Sigmoid colon (tissue), 7 donors: Measurements from ENCODE around the gene JUND. TPM values are rescaled to one million over a fixed set of nuclear protein-coding genes. Genes with fewer than 3 reads are reported as not detected.
A peak's percentile ranks its signal among the peaks of the same experiment; 100 is the strongest.

Experiments used
- DNase-seq: peaks from one replicate; pipeline ENCODE4 v3.0.0-alpha.2; 2019
- H3K27ac ChIP-seq, 4 donors: fragments of 200-600 bp; sonication (generic); one replicate each; pipeline ENCODE4 v1.5.1; 2016 to 2019; ENCODE audit warnings: mild to moderate bottlenecking in 1 of 4
- H3K27me3 ChIP-seq, 3 donors: fragments of 200-600 bp; sonication (generic); one replicate each; pipeline ENCODE4 v1.5.1; 2019; ENCODE audit warnings: mild to moderate bottlenecking in 1 of 3
- H3K36me3 ChIP-seq, 4 donors: fragments of 200-600 bp; sonication (generic); one replicate each; pipeline ENCODE4 v1.5.1; 2016 to 2019
- H3K4me1 ChIP-seq, 4 donors: fragments of 200-600 bp; sonication (generic); one replicate each; pipeline ENCODE4 v1.5.1; 2017 to 2019
- H3K4me3 ChIP-seq, 4 donors: fragments of 200-600 bp; sonication (generic); one replicate each; pipeline ENCODE4 v1.5.1; 2017 to 2019; ENCODE audit warnings: mild to moderate bottlenecking in 2 of 4, moderate library complexity in 1 of 4
- H3K9me3 ChIP-seq, 4 donors: fragments of 200-600 bp in 3 of 4; sonication (generic) in 3 of 4; one replicate each; pipeline versions ENCODE4 v1.5.1 to v1.6.1; 2013 to 2019
- EP300 ChIP-seq, 4 donors: sonication (generic); formaldehyde crosslinking; IDR thresholded peaks; one replicate each; pipeline ENCODE4 v1.6.1; 2017; ENCODE audit warnings: antibody characterized with exemption in 4 of 4
- POLR2A ChIP-seq, 2 donors: fragments of 450-650 bp; IDR thresholded peaks; one replicate each; pipeline ENCODE4 v1.6.1; 2016; ENCODE audit warnings: antibody characterized with exemption in 2 of 2, mild to moderate bottlenecking in 2 of 2, moderate library complexity in 2 of 2
- POLR2AphosphoS5 ChIP-seq, 4 donors: sonication (generic); formaldehyde crosslinking; IDR thresholded peaks; one replicate each; pipeline ENCODE4 v1.6.1; 2017; ENCODE audit warnings: antibody characterized with exemption in 4 of 4
- WGBS, 2 donors: extraction: QIAGEN DNeasy Blood & Tissue Kit; methylation state at CpG; one replicate each; pipeline ENCODE4 v1.1.7; 2013; 5-methylcytosine and 5-hydroxymethylcytosine counted together
- intact Hi-C: fragments of 100-400 bp; cut with DNase I; formaldehyde crosslinking; loops from one replicate; pipeline ENCODE4 v1.15.1; 2023
- polyA plus RNA-seq, 3 donors: library from polyadenylated mRNA; stranded (reverse); fragments of 200-250 nt; gene quantifications; one replicate each; pipeline ENCODE4 v1.2.3, GENCODE V29; 2013
- total RNA-seq, 4 donors: library from RNA; depleted of rRNA; stranded (reverse); fragments of >200 nt; gene quantifications; one replicate each; pipeline ENCODE4 v1.1.0, GENCODE V29; 2016
- TF ChIP-seq, protein P1 (sequence below), 4 experiments: fragments of 450-650 bp in 3 of 4; fragments of 200-600 bp in 1 of 4; IDR thresholded peaks; one replicate each; pipeline ENCODE4 v1.5.1; 2016 to 2019; ENCODE audit warnings: antibody characterized with exemption in 4 of 4, mild to moderate bottlenecking in 3 of 4, moderate library complexity in 2 of 4
- donor health status: healthy with polysubstance abuse.
- donor health status: Bipolar disorder and iron deficiency.
- donor health status: healthy.

JUND gene
- total and polyA plus RNA-seq, 7 donors = 163 to 369 (median 180) TPM

DNA sequence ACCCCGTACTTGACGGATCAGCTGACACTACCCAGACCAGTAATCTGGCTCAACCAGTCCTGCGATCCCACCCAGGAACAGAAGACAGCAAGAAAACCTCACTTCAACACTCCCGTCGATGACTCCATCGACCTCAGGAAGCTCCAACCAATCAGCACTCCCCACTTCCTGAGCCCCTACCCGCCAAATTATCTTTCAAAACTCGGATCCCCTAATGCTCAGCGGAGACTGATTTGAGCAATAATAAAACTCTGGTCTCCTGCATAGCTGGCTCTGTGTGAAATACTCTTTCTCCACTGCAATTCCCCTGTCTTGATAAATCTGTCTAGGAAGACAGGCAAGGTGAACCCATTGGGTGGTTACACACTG, 40.3 kb upstream of the JUND start:
- Histone ChIP-seq H3K4me1 (peaks cover 0 to 50% (median 37%) of the 10 kb centered on the region in 4 donors), H3K36me3 (no peaks in the 10 kb centered on the region), H3K27ac (peak overlapping the region; percentile 90 to 93 (median 92)), H3K4me3 (peak overlapping the region in 1 of 4 donors; percentile 82), H3K27me3 (no peaks in the 10 kb centered on the region), H3K9me3 (no peaks in the 10 kb centered on the region)
- intact Hi-C loops = loop anchor here (2.0 kb wide), 2 partner anchors 15 to 117 kb away; partner anchors contain the start of gene RAB3A
- no peak for TF ChIP-seq POLR2AphosphoS5 (IDR thresholded peaks at IDR 0.05)
- TF ChIP-seq, protein P1, sequence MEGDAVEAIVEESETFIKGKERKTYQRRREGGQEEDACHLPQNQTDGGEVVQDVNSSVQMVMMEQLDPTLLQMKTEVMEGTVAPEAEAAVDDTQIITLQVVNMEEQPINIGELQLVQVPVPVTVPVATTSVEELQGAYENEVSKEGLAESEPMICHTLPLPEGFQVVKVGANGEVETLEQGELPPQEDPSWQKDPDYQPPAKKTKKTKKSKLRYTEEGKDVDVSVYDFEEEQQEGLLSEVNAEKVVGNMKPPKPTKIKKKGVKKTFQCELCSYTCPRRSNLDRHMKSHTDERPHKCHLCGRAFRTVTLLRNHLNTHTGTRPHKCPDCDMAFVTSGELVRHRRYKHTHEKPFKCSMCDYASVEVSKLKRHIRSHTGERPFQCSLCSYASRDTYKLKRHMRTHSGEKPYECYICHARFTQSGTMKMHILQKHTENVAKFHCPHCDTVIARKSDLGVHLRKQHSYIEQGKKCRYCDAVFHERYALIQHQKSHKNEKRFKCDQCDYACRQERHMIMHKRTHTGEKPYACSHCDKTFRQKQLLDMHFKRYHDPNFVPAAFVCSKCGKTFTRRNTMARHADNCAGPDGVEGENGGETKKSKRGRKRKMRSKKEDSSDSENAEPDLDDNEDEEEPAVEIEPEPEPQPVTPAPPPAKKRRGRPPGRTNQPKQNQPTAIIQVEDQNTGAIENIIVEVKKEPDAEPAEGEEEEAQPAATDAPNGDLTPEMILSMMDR (IDR thresholded peaks at IDR 0.05) = no peak
- TF ChIP-seq EP300 (IDR thresholded peaks at IDR 0.05) = no peak
- no peak for TF ChIP-seq POLR2A (IDR thresholded peaks at IDR 0.05)
- 16 to 34% methylated on average over 9 of the region's 9 CpGs for whole genome bisulfite sequencing, 2 donors
- no peak for DNase-seq

DNA sequence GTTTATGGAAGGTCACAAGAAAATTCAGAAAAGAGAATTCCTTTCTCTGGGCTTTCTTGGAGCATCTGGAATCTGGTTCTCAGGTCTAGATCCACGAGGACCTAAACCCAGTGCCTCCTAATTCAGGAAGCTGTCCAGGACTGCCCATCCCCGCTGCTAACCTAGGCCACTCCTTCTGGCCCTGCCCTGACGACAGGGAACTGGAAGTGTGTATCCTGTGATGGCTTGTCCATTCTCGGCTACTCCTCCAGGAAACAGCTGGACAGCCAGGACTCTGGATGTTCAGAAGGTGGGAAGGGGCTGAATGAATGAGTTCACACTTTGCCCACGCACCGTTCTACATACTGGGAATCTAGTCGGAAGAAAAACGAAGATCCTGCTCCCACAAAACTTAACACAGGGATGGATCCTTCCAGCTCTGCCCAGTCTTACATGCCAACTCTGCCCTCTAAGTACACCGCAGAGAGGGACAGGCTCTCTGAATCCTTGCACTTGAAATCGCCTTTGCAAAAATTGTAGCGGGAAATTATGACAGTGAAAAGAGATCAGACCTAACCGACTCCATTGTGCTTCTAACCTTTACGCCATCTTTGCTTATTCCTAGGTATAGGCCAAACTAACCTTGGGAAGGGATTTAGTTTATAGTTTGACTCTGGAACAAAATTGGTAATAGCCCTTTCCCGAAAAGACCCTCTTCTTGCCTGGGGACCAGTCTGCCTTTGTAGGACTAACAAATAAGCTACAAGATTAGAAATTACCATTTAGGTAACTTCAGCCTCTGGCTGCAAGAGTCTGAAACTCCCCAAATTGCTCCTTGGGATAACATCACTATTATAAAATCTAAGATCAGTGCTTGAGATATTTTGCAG, 39.7 kb upstream of the JUND start:
- no peak for DNase-seq
- H3K4me1 ChIP-seq = peaks cover 0 to 50% (median 37%) of the 10 kb centered on the region in 4 donors
- no peak overlapping the region for H3K4me3 ChIP-seq
- 37 to 70% methylated on average over 14 of the region's 14 CpGs for WGBS, 2 donors
- intact Hi-C loops = no loop called here
- no peaks in the 10 kb centered on the region for H3K36me3 ChIP-seq
- peak overlapping the region; percentile 90 to 93 (median 92) for H3K27ac ChIP-seq
- TF ChIP-seq, protein P1 (IDR thresholded peaks at IDR 0.05) = no peak
- TF ChIP-seq EP300 (IDR thresholded peaks at IDR 0.05) = no peak
- peak in 1 of 2 donors; percentile 51 for TF ChIP-seq POLR2A (IDR thresholded peaks at IDR 0.05)
- H3K27me3 ChIP-seq = no peaks in the 10 kb centered on the region
- no peaks in the 10 kb centered on the region for H3K9me3 ChIP-seq

DNA sequence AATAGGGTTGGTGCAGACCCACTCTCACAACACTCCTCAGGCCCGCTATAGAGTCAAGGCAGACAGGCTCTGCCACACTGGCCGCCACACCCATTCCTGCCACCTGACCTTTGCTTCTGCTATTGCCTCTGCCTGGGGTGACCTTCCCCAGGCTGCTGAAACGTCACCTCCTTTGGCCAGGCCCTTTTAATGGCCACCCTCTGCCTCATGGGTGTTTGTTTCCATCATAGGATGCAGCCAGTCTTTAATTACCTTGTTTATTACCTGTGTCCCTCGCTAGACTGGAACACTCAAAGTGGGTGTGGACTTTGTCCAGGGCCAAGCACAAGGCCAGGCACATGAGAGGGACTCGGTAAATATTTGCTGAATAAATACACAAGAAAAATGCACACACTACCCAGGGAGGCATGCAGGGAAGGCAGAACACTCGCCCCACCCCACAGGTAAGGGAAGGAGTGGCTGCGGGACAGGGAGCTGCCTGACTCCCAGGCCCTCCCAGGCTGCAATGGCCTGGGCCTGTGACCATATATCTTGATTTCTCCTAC, 38.2 kb upstream of the JUND start:
- intact Hi-C loops = no loop called here
- Histone ChIP-seq H3K9me3 (no peaks in the 10 kb centered on the region), H3K27ac (peak overlapping the region in 2 of 4 donors; percentile 58 to 90), H3K4me3 (no peak overlapping the region), H3K4me1 (peaks cover 0 to 50% (median 37%) of the 10 kb centered on the region in 4 donors), H3K27me3 (no peaks in the 10 kb centered on the region), H3K36me3 (peaks cover 0 to 9% (median 0%) of the 10 kb centered on the region in 4 donors)
- no peak for DNase-seq
- 20 to 71% methylated on average over 7 of the region's 7 CpGs for WGBS, 2 donors
- TF ChIP-seq POLR2A (IDR thresholded peaks at IDR 0.05) (no peak), EP300 (IDR thresholded peaks at IDR 0.05) (no peak), POLR2AphosphoS5 (IDR thresholded peaks at IDR 0.05) (no peak)
- TF ChIP-seq, protein P1 (IDR thresholded peaks at IDR 0.05) = no peak

DNA sequence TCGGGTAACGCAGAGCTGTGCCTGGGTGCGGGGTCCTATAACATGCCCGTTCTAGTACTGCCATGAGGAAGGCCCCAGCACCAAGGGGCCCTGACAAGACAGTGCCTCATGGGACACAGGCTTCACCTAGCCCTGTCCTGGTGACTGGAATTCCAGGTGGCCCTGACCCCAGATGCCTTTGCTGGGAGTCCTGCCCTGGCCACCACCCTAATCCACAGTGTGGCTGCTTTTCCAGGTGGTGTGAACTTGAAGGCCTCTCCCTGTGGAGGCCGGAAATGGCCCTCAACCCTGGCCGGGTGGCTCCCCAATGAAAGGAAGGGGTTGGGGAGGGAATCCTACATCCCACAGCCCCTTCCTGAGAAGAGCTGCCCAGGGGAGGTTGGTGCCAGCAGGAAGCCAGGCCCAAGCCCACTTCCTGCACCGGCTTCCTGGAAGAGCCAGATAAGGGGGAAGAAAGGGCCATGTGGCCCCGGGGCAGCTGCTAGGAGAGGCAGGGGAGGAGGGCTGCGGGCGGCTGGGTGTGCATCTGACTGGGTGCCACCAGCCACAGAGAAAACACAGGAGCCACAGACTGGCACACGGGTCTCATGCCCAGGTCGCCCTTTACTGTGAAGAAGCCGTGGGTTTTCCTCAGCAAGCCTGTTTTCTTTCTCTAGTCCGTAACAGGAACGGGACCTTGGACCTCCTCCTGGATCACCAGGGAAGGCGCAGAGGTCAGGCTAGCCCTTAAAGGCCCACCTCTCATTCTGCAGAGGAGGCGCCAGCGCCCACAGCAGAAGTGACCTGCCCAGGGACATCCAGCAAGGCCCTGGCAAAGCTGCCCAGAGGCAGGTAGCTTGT, 36.8 kb upstream of the JUND start:
- TF ChIP-seq EP300 (IDR thresholded peaks at IDR 0.05) (no peak), POLR2A (IDR thresholded peaks at IDR 0.05) (no peak), POLR2AphosphoS5 (IDR thresholded peaks at IDR 0.05) (no peak)
- TF ChIP-seq, protein P1 (IDR thresholded peaks at IDR 0.05) = no peak
- intact Hi-C loops = no loop called here
- Histone ChIP-seq H3K4me3 (no peak overlapping the region), H3K27ac (peak overlapping the region; percentile 49 to 65 (median 56)), H3K36me3 (peaks cover 0 to 9% (median 0%) of the 10 kb centered on the region in 4 donors), H3K9me3 (no peaks in the 10 kb centered on the region), H3K27me3 (no peaks in the 10 kb centered on the region), H3K4me1 (peaks cover 0 to 37% (median 27%) of the 10 kb centered on the region in 4 donors)
- no peak for DNase-seq
- 40 to 41% methylated on average over 18 of the region's 18 CpGs for WGBS, 2 donors
